Measurements from ENCODE around the gene IL1RAPL2. TPM values are rescaled to one million over a fixed set of nuclear protein-coding genes. Genes with fewer than 3 reads are reported as not detected.

The IL1RAPL2 gene
- total and polyA plus RNA-seq, 2 of the 4 experiments (the other 2 are of a cell fraction), result 0.03 TPM; not detected in 1

- Histone ChIP-seq H2AFZ (replicated peaks; ENCODE audit: low read length, poor library complexity) (no peak overlapping the region), H3K4ac (ENCODE audit: low read depth, low read length) (no peak overlapping the region), H3K14ac (replicated peaks; ENCODE audit: low read depth, low read length) (no peak overlapping the region), H3K36me3 (ENCODE audit: control insufficient read depth, insufficient read depth, low read length) (no peaks in the 10 kb centered on the region), H3K4me1 (ENCODE audit: control insufficient read depth, insufficient read depth, low read length) (no peaks in the 10 kb centered on the region), H2BK20ac (ENCODE audit: low read depth, low read length) (no peak overlapping the region), H2BK5ac (ENCODE audit: low read depth, low read length, poor library complexity, severe bottlenecking) (no peak overlapping the region), H3K9me3 (ENCODE audit: control insufficient read depth, insufficient read depth, low read length) (no peaks in the 10 kb centered on the region), H3K4me3 (ENCODE audit: insufficient read depth, low read depth, low read length) (no peak overlapping the region), H2AK5ac (ENCODE audit: low read depth, low read length) (no peak overlapping the region), H2BK15ac (ENCODE audit: low read depth, low read length) (no peak overlapping the region), H4K5ac (ENCODE audit: low read depth, low read length) (no peak overlapping the region), H3K56ac (ENCODE audit: extremely low read depth, insufficient read depth, low read length) (no peak overlapping the region), H3K9ac (ENCODE audit: low read depth, low read length) (no peak overlapping the region), H3K9me1 (ENCODE audit: insufficient read depth, low read length) (no peaks in the 10 kb centered on the region), H4K20me1 (ENCODE audit: insufficient read depth, low read length) (no peaks in the 10 kb centered on the region; the same call in 1 of the 2 replicates), H2AK9ac (replicated peaks; ENCODE audit: low read depth, low read length, poor library complexity) (no peak overlapping the region), H3K18ac (ENCODE audit: low read depth, low read length) (no peak overlapping the region), H3K27me3 (ENCODE audit: control insufficient read depth, insufficient read depth, low read length) (no peaks in the 10 kb centered on the region), H2BK120ac (ENCODE audit: low read depth, low read length) (no peak overlapping the region), H3K79me1 (ENCODE audit: low read depth in 1 of 2, low read length in 2 of 2) (no peaks in the 10 kb centered on the region), H3K4me2 (ENCODE audit: low read depth, low read length) (no peak overlapping the region), H4K91ac (ENCODE audit: insufficient read depth, low read depth, low read length) (no peak overlapping the region), H3K27ac (ENCODE audit: insufficient read depth, low read length) (no peak overlapping the region), H4K8ac (ENCODE audit: low read depth in 2 of 2, low read length in 2 of 2) (no peak overlapping the region), H3K23ac (ENCODE audit: low read depth, low read length) (no peak overlapping the region)
- ChIA-PET CTCF (no interaction called here), POLR2A (ENCODE audit: unreplicated experiment) (no interaction called here)
- dilution Hi-C loops (cut with HindIII; ENCODE audit: low sequenced_read_pairs, unreplicated experiment), result no loop called here
- TF ChIP-seq RAD21 (IDR thresholded peaks at IDR 0.05; ENCODE audit: low read length), result no peak
- no peak for TF ChIP-seq MXI1 (IDR thresholded peaks at IDR 0.05; ENCODE audit: borderline replicate concordance, low read depth, low read length)
- no peak for TF ChIP-seq USF2 (IDR thresholded peaks at IDR 0.05; ENCODE audit: low read depth, low read length)
- no peak for TF ChIP-seq SMC3 (IDR thresholded peaks at IDR 0.05; ENCODE audit: low read depth, low read length)
- TF ChIP-seq, protein P1, sequence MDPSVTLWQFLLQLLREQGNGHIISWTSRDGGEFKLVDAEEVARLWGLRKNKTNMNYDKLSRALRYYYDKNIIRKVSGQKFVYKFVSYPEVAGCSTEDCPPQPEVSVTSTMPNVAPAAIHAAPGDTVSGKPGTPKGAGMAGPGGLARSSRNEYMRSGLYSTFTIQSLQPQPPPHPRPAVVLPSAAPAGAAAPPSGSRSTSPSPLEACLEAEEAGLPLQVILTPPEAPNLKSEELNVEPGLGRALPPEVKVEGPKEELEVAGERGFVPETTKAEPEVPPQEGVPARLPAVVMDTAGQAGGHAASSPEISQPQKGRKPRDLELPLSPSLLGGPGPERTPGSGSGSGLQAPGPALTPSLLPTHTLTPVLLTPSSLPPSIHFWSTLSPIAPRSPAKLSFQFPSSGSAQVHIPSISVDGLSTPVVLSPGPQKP (IDR thresholded peaks at IDR 0.05; ENCODE audit: borderline replicate concordance, low read depth, low read length), result no peak
- TF ChIP-seq MAZ (IDR thresholded peaks at IDR 0.05; ENCODE audit: borderline replicate concordance, low read depth, low read length), result no peak
- TF ChIP-seq CEBPB (IDR thresholded peaks at IDR 0.05; ENCODE audit: low read depth, low read length), result no peak
- no peak for TF ChIP-seq NFE2L2 (IDR thresholded peaks at IDR 0.05; ENCODE audit: low read depth, low read length)
- TF ChIP-seq MAFK (IDR thresholded peaks at IDR 0.05; ENCODE audit: low read depth, low read length), result no peak
- TF ChIP-seq FOS (IDR thresholded peaks at IDR 0.05; ENCODE audit: low read depth, low read length), result no peak
- TF ChIP-seq CTCF (conservative IDR thresholded peaks at IDR 0.05; ENCODE audit: low read depth, low read length), result no peak
- TF ChIP-seq RFX5 (IDR thresholded peaks at IDR 0.05; ENCODE audit: low read depth, low read length), result no peak
- TF ChIP-seq CHD1 (IDR thresholded peaks at IDR 0.05; ENCODE audit: low read depth, low read length), result no peak
- TF ChIP-seq BHLHE40 (IDR thresholded peaks at IDR 0.05; ENCODE audit: low read depth, low read length), result no peak
- TF ChIP-seq POLR2A (IDR thresholded peaks at IDR 0.05; ENCODE audit: low read depth, low read length), result no peak
- TF ChIP-seq RCOR1 (IDR thresholded peaks at IDR 0.05; ENCODE audit: insufficient replicate concordance, low read length), result no peak
- 0% methylated on average over 1 of the region's 4 CpGs; no CpG with 5 or more reads in 1 of the 2 experiments for WGBS, 2 experiments (ENCODE audit: extremely low coverage in 2 of 2, insufficient read length in 1 of 2)
- ATAC-seq (ENCODE audit: low read depth) (no peak), DNase-seq (no peak)
- no TSS peak for BruUV-seq (replicated peaks)
- in situ Hi-C loops (cut with MboI; ENCODE audit: low sequenced_read_pairs), result no loop called here
- intact Hi-C loops (cut with micrococcal nuclease), result no loop called here
Measured at GRCh38 chrX:104670051-104670450, 104.1 kb downstream of the IL1RAPL2 start.
